Parathyroid adenoma (tissue), 2 donors: Measurements from ENCODE around the gene RGS6.
"Not testable (repeated sequence)": the region's sequence is repeated elsewhere in the genome, so short reads cannot be mapped to it uniquely, and the experiment has no call there.

Experiments
- H2AFZ ChIP-seq: fragments of 300-600 bp; sonication (generic); one replicate; pipeline ENCODE4 v1.7.0; 2017; ENCODE audit warnings: antibody characterized with exemption, mild to moderate bottlenecking
- H3K27ac ChIP-seq: fragments of 300-600 bp; sonication (generic); one replicate; pipeline ENCODE4 v1.7.0; 2017
- H3K27me3 ChIP-seq: fragments of 300-600 bp; sonication (generic); one replicate; pipeline ENCODE4 v1.7.0; 2017; ENCODE audit warnings: low read length; ENCODE audit not compliant: control insufficient read depth, insufficient read depth
- H3K36me3 ChIP-seq: fragments of 300-600 bp; sonication (generic); one replicate; pipeline ENCODE4 v1.7.0; 2017; ENCODE audit warnings: low read length; ENCODE audit not compliant: control insufficient read depth, insufficient read depth
- H3K4me1 ChIP-seq: fragments of 300-600 bp; sonication (generic); one replicate; pipeline ENCODE4 v1.7.0; 2017; ENCODE audit warnings: control low read depth
- H3K4me2 ChIP-seq: fragments of 300-600 bp; sonication (generic); one replicate; pipeline ENCODE4 v1.7.0; 2017; ENCODE audit warnings: low read length
- H3K4me3 ChIP-seq: fragments of 300-600 bp; sonication (generic); one replicate; pipeline ENCODE4 v1.7.0; 2017; ENCODE audit warnings: low read depth, low read length
- H3K79me2 ChIP-seq: fragments of 300-600 bp; sonication (generic); one replicate; pipeline ENCODE4 v1.7.0; 2017; ENCODE audit warnings: control low read depth
- H3K9ac ChIP-seq: fragments of 300-600 bp; sonication (generic); one replicate; pipeline ENCODE4 v1.7.0; 2017; ENCODE audit warnings: mild to moderate bottlenecking
- H3K9me3 ChIP-seq: fragments of 300-600 bp; sonication (generic); one replicate; pipeline ENCODE4 v1.7.0; 2017; ENCODE audit warnings: low read length; ENCODE audit not compliant: control insufficient read depth
- CTCF ChIP-seq: fragments of 300-600 bp; sonication (generic); IDR thresholded peaks from one replicate; pipeline ENCODE4 v1.7.0; 2017; ENCODE audit warnings: antibody characterized with exemption, mild to moderate bottlenecking
- donor health status: primary hyperparathyroidism.

RGS6 gene

DNA sequence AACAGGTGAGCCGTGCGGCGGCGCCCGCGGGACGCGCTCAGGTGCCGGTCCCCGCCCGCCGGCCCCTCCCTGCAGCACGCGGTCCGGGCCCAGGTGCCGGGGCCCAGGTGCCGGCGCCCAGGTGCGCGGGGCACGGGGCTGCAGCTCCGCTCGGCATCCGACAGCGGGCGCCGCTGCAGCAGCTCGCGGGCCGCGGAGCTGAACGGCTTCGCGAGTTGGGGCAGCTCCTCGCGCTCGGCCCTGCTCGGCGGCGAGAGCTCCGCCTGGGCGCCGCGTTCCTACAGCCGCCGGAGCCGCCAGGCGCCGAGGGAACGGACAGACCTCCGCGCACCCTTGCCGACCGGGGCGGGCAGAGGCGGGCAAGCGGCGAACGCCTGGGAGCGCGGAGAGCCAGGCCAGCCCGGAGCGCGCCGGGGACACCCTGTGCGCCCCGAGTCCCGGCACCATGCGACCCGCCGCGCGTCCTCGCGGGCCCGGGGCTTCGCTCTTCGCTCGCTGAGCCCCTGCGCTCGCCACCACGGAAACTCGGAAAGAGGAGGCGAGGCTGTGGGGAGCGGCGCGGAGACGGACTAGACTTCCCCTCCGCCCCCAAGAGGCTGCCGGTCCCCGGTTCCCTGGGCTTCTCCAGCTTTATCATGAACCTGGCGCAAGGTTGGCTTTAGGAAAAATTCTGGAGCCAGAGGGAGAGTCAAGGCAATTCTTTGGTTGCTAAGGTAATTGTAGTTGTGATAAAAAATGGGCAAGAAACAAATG is at the start of gene RGS6:
RGS6 (plus strand) TSS at position 201 of the 753 bp plus-strand sequence.
- no peak within 1 kb of the TSS for H3K9ac ChIP-seq
- H3K4me1 ChIP-seq = peaks cover 5% of the 10 kb centered on the region
- peak within 1 kb of the TSS; percentile 67 for H3K4me2 ChIP-seq
- no peaks in the 10 kb centered on the region for H3K9me3 ChIP-seq
- H3K4me3 ChIP-seq = peak within 1 kb of the TSS; percentile 47
- no peak for TF ChIP-seq CTCF
- H3K27ac ChIP-seq = no peak within 1 kb of the TSS
- no peaks in the 10 kb centered on the region for H3K27me3 ChIP-seq
- no peaks in the 10 kb centered on the region for H3K79me2 ChIP-seq
- no peaks in the 10 kb centered on the region for H3K36me3 ChIP-seq
- peak within 1 kb of the TSS; percentile 77 for H2AFZ ChIP-seq

DNA sequence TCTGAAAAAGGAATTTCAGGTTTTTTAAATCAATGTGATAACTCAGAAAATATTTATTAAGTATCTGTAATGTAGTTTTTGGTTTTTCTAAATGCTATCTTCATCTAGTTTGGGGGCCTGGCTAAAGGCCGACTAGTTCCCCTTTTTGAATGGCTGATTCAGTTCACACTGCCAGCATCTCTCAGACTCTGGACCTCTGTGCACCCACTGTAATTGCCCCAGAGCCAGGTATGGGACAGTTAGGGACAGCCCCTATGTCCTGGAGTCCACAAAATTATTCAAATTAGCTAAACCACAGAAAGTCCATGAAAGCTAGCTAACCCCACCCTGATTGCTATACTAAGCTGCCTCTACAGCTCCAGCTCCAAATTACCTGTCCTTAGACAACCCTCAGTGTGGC is 49.1 kb upstream of the RGS6 start:
- H3K4me2 ChIP-seq = no peak overlapping the region
- no peaks in the 10 kb centered on the region for H3K36me3 ChIP-seq
- H3K27me3 ChIP-seq = no peaks in the 10 kb centered on the region
- H3K79me2 ChIP-seq = no peaks in the 10 kb centered on the region
- no peak overlapping the region for H3K4me3 ChIP-seq
- no peaks in the 10 kb centered on the region for H3K4me1 ChIP-seq
- H2AFZ ChIP-seq = no peak overlapping the region
- H3K27ac ChIP-seq = no peak overlapping the region
- H3K9ac ChIP-seq = no peak overlapping the region
- TF ChIP-seq CTCF = no peak
- no peaks in the 10 kb centered on the region for H3K9me3 ChIP-seq

- H3K9me3 ChIP-seq = no peaks in the 10 kb centered on the region
- H3K27ac ChIP-seq = no peak overlapping the region
- TF ChIP-seq CTCF = no peak
- no peaks in the 10 kb centered on the region for H3K4me1 ChIP-seq
- H3K27me3 ChIP-seq = no peaks in the 10 kb centered on the region
- no peak overlapping the region for H2AFZ ChIP-seq
- H3K4me3 ChIP-seq = no peak overlapping the region
- H3K36me3 ChIP-seq = no peaks in the 10 kb centered on the region
- no peak overlapping the region for H3K4me2 ChIP-seq
- H3K9ac ChIP-seq = no peak overlapping the region
- H3K79me2 ChIP-seq = no peaks in the 10 kb centered on the region
Measured at GRCh38 chr14:71885301-71885700, 46.9 kb upstream of the RGS6 start.

- H3K4me3 ChIP-seq, H3K4me2 ChIP-seq, H3K9me3 ChIP-seq, H3K79me2 ChIP-seq, H3K4me1 ChIP-seq, H3K27me3 ChIP-seq, H3K36me3 ChIP-seq, H2AFZ ChIP-seq, H3K9ac ChIP-seq, H3K27ac ChIP-seq: not testable (repeated sequence)
Measured at GRCh38 chr14:71887802-71888201, 44.4 kb upstream of the RGS6 start.

GRCh38 chr14:71890541-71890940 is 41.7 kb upstream of the RGS6 start:
- H3K9ac ChIP-seq = no peak overlapping the region

More at GRCh38 chr14:71890541-71890940, 41.7 kb upstream of the RGS6 start:
- H3K27ac ChIP-seq = no peak overlapping the region
- H3K79me2 ChIP-seq = no peaks in the 10 kb centered on the region
- H3K4me2 ChIP-seq = no peak overlapping the region
- no peaks in the 10 kb centered on the region for H3K9me3 ChIP-seq
- no peaks in the 10 kb centered on the region for H3K4me1 ChIP-seq
- no peak overlapping the region for H3K4me3 ChIP-seq
- TF ChIP-seq CTCF = no peak
- no peak overlapping the region for H2AFZ ChIP-seq
- no peaks in the 10 kb centered on the region for H3K27me3 ChIP-seq
- H3K36me3 ChIP-seq = no peaks in the 10 kb centered on the region
